HK-2 (cell line): ENCODE measurements around the gene BAIAP3.

Source experiments
- DNase-seq: peaks from one replicate; pipeline ENCODE4 v3.0.0-alpha.2; 2018; ENCODE audit not compliant: unreplicated experiment

BAIAP3 gene

DNA sequence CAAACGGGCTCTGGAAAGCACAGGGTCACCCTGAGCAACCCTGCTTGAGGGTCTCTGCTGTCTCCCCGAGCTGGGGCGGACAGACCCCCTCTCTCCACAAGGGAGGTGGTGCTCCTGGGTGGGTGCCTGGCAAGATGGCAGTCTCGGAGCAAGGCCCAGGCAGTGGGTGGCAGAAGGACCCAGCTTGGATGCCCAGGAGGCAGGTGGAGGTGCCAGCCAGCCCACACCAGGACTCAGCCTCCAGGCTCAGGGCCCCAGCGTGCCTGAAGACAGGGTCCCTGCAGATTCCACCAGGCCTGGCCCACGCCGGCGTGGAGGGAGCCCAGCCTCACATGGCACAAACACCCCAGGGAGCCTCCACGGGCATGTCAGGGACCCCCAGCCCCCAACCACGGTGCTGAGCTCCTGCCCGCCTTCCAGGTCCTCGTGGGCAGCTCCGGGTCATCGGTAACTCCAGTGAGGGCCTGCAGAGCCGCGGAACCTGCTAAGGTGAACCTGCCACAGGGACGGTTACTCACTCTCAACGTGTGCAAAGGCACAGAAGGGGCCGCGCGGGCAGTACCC lies 60.2 kb downstream of the BAIAP3 start:
- no peak for DNase-seq

DNA sequence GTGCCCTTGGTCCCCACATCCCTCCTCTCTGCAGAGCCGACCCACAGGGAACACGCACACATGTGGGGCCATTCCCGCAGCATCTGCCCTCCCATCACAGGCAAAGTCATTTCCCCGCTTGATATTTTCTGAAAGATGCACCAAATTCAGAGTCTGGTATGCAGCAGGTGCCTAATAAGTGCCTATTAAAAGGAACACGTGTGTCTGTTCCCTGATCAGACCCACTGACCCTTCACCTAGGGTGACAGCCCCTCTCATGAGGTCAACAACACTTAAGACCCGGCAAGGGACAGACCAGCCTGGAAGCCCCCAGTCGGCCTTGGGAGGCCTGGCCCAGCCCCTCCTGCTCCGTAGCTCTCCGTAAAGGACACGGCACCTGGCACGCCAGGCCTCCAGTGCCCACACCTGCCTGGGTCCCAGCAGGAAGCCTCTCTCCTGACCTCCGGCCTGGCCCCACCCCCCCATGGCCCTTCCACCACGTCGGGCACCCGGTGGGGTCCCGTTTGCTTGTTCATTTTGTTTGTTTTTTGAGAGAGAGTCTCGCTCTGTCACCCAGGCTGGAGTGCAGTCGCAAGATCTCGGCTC lies 61.0 kb downstream of the BAIAP3 start:
- no peak for DNase-seq

DNA sequence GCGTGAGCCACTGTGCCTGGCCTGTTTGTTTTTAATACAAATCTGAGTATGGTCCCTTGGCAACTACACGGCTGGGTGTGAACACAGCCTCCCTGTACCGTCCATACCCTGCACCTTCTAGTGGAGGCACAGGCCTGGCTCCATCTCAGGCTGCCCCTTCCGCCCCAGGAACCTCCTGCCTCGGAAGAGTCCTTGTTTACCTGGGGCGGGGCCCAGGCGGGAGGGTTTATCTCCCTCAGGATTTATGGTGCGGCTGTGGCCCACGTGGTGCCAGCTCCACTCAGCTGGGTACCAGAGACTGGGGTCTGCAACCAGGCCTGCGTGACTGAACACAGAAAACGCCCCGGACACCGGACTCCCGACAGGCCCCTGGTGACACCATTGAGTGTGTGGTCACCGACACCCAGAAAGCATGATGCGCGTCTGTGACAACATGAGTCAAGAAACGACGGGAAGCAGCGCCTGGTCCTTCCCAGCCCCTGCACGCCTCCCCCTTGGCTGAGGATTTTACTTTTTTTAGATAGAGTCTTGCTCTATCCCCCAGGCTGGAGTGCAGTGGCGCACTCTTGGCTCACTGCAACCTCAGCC lies 62.1 kb downstream of the BAIAP3 start:
- no peak for DNase-seq

DNA sequence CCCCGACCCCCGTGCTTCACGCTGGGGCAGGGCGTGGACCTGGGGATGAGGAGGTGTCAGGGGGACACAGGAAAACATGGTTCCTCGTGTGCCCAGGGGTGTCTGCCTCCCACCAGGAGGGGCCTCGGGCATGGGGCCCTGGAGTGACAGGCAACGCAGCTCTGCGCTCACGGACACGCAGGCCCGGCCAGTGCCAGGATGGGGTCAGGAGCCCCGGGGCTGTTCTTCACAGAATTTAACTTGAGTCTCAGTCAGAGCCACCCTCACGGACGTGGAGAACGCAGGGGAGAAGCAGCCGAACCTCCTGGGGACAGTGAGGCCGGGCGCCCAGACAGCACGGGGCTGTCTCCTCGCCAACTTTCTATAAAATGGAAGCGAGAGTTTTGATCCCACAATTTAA lies 64.3 kb downstream of the BAIAP3 start:
- no peak for DNase-seq

- no peak for DNase-seq
Measured at GRCh38 chr16:1398351-1398750, 64.9 kb downstream of the BAIAP3 start.
